ENCODE data around the gene PRKAR1A.

- no peak for TF ChIP-seq CTCF (IDR thresholded peaks at IDR 0.05; ENCODE audit: low read length)
- no peak for TF ChIP-seq EZH2phosphoT487 (IDR thresholded peaks at IDR 0.05; ENCODE audit: low read length)
- no peak for TF ChIP-seq EZH2 (optimal IDR thresholded peaks at IDR 0.05; ENCODE audit: low read depth, low read length)
Measured at GRCh38 chr17:68518063-68518815, 6.0 kb downstream of the PRKAR1A start.

Data from MM.1S (cell line).